Kidney capillary endothelial cell (primary cell): ENCODE results near the gene CRYBG3.

Source experiments
- DNase-seq: peaks from one replicate; pipeline ENCODE4 v3.0.0-alpha.2; 2018; ENCODE audit warnings: low spot score

Gene CRYBG3

DNA sequence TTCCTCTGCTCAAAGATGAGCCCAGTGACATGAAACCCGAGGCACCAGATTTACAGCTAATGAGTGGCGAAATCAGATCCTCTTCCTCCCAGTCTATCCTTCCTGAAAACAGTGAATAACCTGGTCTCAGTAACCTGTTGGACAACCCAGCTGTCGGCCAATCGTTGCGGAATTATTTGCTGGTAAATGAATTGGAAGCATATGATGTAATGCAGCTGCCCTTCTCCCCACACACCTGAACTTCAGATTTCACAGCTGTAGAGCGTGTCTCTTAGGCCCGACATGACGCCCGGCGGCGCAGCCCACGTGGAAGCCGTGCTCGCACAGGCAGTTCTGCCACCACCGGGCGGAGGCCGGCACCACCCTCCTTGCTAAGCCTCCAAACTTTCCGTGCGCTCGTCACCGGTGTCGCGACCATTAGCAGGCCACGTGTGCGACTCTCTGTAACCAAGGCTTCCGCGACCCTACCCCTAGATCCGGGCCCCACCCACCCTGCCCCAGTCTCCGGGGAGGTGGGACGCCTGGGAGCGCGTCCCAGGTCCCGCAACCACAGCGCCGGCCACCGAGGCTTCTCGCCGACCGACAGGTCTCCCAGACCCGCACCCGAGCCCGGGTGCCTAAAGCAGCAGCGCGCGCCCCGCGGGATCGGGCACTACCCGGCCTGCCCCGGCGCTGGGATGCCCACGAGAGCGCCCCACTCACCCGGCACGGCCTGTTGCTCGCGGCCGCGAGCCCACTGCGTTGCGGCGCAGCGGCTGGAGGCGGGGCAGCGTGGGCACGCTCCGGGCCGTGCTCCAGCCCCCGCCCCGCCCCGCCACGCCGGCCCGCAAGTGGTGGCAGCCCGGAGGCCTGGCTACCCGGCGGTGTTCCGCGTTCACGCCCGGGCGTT, 150.1 kb downstream of the CRYBG3 start, which contains the start of gene RIOX2:
Gene RIOX2, minus strand, starts transcription at position 753 of the 889 bp plus-strand sequence. CDS start 4,838 bp downstream, outside the sequence.
- DNase-seq: peak; percentile 52

DNA sequence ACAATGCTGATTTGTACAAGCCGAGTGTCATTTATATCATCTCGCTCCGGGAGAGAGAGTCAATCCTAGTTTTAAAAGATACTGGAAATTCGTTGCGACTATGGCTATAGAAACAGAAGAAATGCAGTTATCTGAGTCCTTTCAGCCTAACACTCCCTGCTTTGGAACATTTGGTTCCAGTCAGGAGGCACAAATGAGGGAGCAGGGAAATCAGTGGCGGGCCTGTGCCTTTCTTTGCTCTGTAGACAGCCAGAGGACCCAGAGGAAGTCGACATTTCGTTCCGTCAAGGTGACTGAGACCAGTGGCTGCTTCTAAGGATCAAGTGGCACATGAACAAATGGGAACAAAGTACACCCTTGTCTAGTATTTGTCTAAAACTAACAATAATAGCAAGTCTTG, 151.2 kb downstream of the CRYBG3 start:
- DNase-seq: no peak

DNA sequence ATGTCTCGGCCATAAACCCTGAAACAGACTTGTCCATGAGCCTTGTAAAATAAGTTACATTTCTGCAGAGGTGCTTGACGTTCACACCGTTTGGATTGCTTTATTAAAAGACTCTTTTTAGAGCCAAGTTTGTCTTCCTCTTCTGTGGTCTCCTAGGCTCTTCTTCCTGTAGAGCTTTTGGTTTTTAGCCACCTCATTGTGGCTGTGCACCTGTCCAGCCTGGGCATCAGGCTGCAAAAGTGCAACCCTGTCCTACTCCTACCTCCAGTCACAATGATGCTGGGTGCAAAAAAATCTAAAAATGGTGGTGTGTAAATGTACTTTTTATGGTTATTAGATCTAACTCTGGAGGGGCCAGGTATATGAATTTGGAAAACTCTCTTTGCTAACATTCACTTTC, 153.2 kb downstream of the CRYBG3 start:
- no peak for DNase-seq

GRCh38 chr3:97975466-97975865, 153.7 kb downstream of the CRYBG3 start:
- DNase-seq: no peak

DNA sequence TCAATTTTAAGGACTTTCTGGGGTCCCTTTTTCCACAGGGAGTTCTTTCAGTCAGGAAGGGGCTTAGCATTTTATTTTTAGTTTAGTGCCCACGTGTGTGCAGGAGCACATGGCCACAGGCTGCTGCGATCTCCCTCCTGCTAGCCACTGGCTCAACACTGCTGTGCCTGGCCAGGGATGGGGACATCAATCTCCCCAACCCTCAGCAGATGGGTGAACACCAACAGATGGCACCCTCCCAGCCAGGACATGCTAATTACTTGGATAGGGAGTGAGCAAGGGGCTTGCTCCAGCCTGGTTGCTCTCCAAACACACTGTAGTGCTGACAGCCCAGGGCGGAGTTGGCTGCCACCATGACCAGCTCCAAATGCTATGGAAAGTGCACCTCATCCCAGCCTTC, 157.8 kb downstream of the CRYBG3 start:
- DNase-seq: no peak

GRCh38 chr3:97981886-97982285, 160.1 kb downstream of the CRYBG3 start:
- DNase-seq: peak; percentile 38

DNA sequence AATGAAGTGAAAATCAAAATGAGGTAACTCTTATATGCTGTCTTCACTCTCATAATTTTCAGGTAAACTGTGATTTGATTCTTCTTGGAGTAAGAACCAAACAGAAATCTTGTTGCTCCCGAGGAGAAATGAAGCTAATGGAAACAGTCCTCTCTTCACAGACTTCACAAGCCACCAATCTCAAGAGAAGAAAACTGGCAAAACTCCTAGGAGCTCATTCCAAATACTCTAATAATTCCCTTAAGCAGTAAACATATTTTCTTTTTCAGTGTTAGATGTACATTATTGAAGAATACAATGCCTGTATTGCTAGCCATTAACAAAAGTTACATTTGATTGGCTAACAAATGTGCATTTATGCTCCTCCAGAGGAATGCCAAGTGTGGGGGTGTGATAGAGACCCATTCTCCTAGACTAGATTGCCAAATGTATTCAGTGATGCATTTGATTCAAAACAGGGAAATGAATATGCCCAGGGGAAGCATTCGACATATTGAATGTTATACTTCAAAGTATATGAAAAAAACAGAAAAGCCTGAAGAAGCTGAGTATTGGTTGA, 162.2 kb downstream of the CRYBG3 start:
- no peak for DNase-seq

GRCh38 chr3:97987306-97987705, 165.5 kb downstream of the CRYBG3 start:
- no peak for DNase-seq

GRCh38 chr3:97988784-97989568, 167.2 kb downstream of the CRYBG3 start:
- DNase-seq: no peak

- DNase-seq: no peak
Measured at GRCh38 chr3:97990624-97991292, 168.9 kb downstream of the CRYBG3 start.

DNA sequence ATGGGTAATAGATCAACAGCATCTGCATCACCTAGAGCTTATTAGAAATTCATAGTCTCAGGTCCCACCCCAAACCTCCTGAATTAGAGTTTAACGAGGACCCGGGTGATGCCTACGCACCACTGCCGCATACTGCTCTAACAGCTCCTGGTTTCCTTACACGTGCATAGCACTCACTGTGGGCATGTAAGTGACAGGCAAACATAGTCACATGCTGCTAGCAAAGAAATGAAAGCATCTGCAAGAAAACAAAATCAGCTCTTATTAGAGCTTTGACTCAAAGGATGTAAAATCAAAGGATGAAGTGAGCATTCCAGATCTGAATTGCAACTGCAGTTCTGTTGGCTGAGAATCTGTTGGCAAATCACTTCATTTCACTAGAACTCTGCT, 169.5 kb downstream of the CRYBG3 start:
- no peak for DNase-seq

GRCh38 chr3:97992547-97993173, 170.8 kb downstream of the CRYBG3 start:
- DNase-seq: no peak

GRCh38 chr3:97993526-97993925, 171.7 kb downstream of the CRYBG3 start:
- DNase-seq: no peak

- DNase-seq: no peak
Measured at GRCh38 chr3:97994328-97994945, 172.6 kb downstream of the CRYBG3 start.
